NCI-H1092 (cell line): Measurements from ENCODE around the gene PPP1R2C.

Source experiments
- DNase-seq: peaks from one replicate; lab custom pipeline; 2025; lab: John Stamatoyannopoulos, UW

PPP1R2C gene

GRCh38 chrX:42778096-42778495 is at the start of gene PPP1R2C:
Gene PPP1R2C (minus strand): TSS chrX:42778163. CDS start chrX:42778079, 84 bp downstream.
- DNase-seq: no peak

DNA sequence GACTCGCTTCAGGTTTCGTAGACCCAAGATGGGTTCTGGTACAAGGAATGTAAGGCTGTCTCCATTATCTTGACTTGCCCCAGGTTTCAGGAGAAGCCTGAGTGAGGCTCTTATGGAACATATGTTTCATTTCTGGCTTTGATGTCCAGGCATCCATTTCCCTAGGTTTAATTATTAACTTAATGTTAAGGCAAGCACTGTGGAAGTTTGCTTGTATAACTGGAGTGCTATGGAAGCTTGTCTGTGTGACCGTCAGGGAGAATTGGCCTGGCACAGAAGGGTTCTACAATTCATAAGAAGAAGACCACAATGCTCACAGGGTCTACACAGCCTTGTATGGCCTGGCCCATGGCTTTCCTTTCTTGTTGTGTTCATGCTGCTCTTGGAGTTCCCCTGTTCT is 47.2 kb upstream of the PPP1R2C start:
- no peak for DNase-seq

DNA sequence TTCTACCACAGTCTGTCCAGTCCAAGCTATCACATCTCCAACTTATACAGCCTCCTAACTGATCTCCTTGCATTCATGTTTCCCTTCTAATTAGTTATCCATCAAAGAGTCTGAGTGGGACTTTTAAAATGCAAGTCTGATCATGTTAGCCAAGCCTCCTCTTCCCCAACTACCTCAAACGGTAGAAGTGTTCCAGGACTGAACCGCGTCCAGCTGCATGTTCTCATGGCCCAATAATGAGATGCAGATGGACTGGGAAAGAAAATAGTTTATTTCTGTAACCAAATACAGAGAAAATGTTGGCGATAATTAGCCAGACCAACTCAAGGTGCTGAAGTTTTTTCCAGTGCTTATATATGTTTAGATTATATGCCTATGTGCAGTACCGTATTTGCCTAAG is 46.6 kb upstream of the PPP1R2C start:
- DNase-seq: no peak

DNA sequence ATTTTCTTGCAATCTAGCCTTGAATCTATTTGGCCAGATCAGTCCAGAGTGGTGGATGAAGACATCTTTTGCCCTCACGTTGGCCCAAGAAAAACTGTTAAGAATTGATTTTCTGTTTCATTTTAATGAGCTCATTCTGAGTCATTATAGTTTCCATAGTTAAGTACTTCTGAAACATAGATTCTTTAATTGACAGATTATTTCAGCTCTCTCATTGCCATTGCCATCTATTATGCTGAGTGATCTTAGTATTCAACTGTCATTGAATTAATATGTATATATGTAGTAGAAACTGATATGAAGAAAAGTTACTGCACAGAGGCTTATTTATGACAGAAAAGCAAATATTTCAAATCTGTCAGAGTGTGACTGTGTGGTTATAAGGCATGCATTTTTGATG is 45.5 kb upstream of the PPP1R2C start:
- DNase-seq: no peak

DNA sequence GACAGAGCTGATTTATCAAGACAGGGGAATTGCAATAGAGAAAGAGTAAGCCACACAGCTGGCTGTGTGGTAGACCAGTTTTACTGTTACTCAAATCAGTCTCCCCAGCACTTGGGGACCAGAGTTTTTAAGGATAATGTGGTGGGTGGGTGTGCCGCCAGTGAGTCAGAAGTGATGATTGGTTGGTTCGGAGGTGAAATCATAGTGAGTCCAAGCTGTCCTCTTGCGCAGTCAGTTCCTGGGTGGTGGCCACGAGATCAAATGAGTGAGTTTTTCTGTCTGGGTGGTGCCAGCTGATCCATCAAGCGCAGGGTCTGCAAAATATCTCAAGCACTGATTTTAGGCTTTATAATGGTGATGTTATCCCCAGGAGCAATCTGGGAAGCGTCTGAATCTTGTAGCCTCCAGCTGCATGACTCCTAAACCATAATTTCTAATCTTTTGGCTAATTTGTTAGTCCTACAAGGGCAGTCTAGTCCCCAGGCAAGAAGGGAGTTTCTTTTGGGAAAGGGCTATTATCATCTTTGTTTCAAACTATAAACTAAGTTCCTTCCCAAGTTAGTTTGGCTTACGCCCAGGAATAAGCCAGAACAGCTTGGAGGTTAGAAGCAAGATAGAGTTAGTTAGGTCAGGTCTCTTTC is 44.0 kb upstream of the PPP1R2C start:
- no peak for DNase-seq

GRCh38 chrX:42818151-42818921 is 40.4 kb upstream of the PPP1R2C start:
- no peak for DNase-seq

- no peak for DNase-seq
Observed at GRCh38 chrX:42809569-42809968, 31.6 kb upstream of the PPP1R2C start.

GRCh38 chrX:42807393-42807792 is 29.4 kb upstream of the PPP1R2C start:
- no peak for DNase-seq

DNA sequence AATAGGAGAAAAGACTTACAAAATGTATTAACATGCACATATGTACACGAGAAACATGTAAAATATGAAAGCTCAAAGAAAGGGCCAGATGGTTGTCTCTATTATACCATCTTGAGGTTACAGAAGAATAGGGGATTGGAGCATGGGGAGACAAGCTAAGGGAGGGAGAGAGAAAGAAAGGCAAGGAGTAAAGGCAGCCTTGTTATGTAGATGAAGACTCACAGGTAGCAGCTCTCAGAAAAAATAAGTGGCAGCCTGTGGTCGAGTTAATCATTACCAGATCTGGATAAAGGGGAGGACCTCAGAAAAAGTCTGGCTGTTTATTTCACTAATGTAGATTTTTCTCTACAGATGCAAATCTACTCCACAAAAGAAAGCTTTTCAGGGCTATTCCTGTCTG is 26.6 kb upstream of the PPP1R2C start:
- no peak for DNase-seq

DNA sequence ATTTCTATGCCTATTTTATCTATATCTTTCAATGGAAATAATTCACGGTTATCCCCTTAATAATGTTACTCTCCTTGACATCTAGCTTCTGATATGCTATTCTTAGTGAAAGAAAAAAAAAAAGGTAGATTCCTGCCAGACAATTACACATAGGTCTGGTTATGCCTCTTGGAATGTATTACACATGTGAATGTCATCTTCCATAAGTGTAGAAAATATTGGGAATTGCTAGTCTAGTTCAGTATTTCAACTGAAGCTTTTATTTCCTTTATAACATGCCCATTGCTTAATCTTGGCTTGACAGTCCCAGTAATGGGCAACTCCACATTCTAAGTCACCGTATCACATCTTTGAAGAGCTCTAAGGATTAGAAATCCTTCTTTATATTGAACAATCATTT is 25.4 kb upstream of the PPP1R2C start:
- DNase-seq: no peak

DNA sequence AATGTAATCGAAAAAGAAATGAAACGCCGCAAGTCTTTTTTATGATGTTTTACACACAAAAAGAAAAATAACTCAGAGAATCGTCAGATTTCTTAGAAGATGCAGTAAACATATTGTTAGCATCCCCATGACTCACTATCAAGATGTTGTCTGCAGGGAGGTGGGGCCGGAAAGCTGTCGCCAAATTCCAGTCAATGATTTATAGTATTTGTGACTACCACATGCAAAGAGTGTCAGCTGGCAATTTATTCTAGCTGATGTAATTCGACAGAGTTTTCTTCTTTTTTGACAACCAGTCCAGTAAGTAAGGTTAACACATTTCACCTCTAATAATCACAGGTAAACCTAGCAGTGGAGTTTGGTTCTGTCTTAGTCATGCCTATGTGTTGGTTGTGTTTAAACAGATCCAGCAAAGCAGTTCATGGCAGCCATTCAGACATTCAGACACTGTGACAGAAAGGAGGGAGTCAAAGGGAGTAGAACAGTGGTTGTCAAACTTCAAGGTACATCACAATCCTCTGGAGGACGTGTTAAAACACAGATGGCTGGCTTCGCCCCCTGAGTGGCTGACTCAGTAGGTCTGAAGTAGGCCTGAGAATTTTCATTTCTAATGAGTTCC is 19.8 kb upstream of the PPP1R2C start:
- DNase-seq: no peak

GRCh38 chrX:42783451-42783850 is 5.5 kb upstream of the PPP1R2C start:
- DNase-seq: no peak

DNA sequence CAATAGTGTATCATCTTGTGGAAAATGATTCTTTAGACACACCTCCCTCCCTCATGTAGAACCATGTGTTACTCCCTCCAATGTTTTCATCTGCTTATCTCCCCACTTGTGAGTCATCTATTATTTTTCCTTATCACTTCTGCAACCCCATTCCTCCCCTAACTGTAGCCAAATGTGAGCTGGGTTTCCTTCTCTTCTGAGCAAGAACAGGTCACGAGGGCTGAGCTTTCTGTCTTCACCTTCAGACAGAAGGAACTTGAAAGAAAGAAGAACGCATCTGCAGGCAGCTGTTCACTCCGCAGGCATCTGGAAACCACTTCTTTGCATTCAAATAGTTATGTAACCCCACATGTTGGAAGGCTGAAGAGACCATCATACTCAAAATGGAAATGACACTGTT is 1.8 kb downstream of the PPP1R2C start:
- no peak for DNase-seq

GRCh38 chrX:42772874-42773273 is 5.1 kb downstream of the PPP1R2C start:
- no peak for DNase-seq

- no peak for DNase-seq
Observed at GRCh38 chrX:42771506-42772335, 6.2 kb downstream of the PPP1R2C start.

- DNase-seq: no peak
Observed at GRCh38 chrX:42770566-42770965, 7.4 kb downstream of the PPP1R2C start.

- no peak for DNase-seq
Observed at GRCh38 chrX:42759881-42760280, 18.1 kb downstream of the PPP1R2C start.

DNA sequence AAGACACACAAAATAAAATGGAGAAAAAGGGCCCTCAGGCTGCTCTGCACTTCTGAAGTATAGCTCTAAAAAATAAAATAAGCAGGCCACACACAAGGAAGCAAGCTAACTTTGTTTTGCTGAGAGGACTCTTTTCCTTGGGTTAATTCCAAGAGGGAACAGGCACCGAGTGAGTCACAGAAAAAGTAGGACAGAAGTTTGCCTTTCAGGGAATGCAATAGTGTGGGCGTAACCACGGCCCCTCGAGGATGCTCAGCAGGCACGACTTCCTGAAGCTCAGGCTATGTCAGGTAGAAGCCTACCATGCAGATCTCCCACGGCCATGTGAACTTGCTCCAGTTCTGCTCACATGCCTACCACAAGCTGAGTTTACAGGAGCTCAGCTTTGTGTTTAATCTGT is 22.1 kb downstream of the PPP1R2C start:
- DNase-seq: no peak

DNA sequence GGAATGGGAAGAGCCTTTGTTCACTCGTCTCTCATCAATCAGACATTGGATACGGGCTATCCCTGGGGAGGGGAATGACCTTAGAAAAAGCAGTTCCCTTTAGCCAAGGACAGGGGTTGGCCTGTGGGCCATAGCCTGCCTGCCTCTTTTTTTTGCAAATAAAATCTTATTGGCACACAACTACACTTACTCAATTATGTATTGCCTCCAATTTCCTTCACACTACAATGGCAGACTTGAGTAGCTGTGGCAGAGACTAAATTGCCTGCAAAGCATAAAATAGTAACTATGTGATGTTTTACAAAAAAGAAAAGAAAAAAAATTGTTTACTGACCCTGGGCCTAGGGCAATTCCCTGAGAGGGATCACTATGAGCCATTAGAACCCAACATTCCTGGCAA is 23.4 kb downstream of the PPP1R2C start:
- no peak for DNase-seq

GRCh38 chrX:42754115-42754514 is 23.8 kb downstream of the PPP1R2C start:
- DNase-seq: no peak

DNA sequence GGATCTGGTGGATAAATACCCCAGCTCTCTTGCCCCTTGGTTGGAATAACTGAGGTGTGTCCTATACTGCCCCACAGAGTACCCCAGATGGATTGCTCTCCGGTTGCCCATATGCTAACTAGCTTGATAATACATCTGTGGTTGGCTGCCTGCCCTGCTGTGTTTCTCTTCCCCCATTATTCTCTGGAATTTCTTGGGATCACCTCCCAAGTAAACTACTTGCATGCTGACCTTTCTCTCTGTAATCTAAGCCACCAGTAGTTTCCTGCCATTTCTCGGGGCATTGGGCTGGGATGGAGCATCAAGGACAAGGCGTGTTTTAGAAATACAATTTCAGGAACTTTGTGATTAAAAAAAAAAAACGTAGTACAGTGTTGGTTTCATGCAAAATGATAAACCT is 25.2 kb downstream of the PPP1R2C start:
- DNase-seq: no peak

GRCh38 chrX:42751573-42751972 is 26.4 kb downstream of the PPP1R2C start:
- no peak for DNase-seq
